ENCODE data around the gene CDKL1. TPM values are rescaled to one million over a fixed set of nuclear protein-coding genes. Genes with fewer than 3 reads are reported as not detected.

Gene CDKL1
- 3.9 and 101 TPM in 2 replicates for total RNA-seq

DNA sequence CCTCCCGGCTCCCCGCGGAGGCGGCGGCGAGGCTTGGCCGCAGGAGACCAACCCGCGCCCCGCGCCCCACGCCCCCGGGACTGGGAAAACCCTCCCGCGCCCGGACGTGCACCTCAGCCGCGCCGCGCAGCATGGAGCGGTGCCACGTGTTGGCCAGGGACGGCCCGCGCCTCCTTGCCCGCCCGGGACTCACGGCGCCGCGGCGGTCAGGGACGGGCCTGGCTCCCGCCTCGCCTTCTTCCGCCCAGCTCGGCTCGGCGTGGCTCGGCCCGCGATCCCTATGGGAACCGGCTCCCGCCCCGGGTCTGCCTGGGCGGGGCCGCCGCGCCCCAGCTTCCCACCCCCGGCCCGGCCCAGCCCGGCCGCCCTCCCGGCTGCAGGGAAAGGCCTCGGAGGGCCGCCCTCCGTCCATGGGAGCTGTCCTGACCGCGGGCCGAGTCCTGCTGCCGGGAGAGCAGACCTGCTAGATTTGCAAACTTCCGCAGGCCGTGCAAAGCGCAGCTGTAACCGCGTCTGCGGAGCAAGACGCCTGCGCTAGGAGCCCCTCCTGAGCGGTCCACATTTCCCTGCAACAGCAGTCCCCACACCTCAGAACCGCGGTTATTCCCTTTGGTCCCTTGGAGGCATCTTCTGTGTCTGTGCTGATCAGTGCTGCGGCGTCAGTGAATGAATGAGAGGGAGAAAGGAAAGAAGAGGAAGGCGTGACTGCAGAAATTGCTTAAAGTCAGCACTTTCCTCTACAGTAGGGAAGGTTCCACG, at the start of gene CDKL1:
Gene CDKL1 (minus strand): TSS at position 251 of the 759 bp plus-strand sequence. CDS start 1,013 bp downstream, outside the sequence.

DNA sequence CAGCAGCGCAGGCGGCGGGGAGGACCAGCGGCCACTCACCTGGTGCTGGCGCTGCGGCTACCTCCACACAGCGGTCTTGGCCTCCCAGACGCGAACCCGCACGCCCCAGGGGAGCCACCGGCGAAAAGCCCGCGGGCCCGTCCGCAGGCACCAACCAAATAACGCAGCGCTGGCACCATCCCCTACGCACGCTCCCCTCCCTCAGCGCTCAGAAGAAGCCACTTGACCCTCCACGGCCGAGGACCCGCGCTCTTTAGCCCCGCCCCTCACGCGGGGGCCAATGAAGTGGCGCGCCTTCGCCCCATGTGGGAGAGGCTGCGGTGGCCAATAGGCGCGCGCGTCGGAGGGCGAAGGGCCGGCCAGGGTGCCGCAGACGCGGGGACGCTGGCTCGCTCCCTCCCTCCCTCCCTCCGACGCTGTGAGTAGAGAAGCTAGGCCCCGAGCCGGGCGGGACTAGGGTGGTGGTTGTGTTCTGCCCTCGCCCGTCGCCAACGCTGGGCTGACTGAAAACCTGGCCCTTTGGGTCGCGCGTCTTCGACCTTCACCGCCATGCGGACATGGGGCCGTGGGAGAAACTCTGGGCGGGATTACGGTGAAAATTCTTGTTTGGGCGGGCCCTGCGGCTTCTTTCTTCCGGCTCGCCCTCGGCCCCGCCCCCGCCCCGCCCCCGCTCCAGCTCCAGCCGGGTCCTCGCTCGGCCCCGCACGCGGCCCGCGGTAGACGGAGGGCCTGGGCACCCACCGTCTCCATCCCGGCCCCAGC, 84.5 kb downstream of the CDKL1 start, which contains the start of the genes DMAC2L and L2HGDH:
Gene DMAC2L (plus strand): TSS at position 353 of the 762 bp plus-strand sequence. CDS start 9,164 bp downstream, outside the sequence.
Gene L2HGDH (minus strand): TSS at position 258 of the 762 bp plus-strand sequence. CDS start 79 bp downstream, at position 179.

Other genes with a start within 250 kb of the CDKL1 start
- 17.9 and 21.1 TPM in 2 replicates for gene SOS2, start 165.3 kb downstream of the CDKL1 start, total RNA-seq
- gene L2HGDH, start 84.7 kb downstream of the CDKL1 start, total RNA-seq: 3.6 and 5.6 TPM in 2 replicates
- gene DMAC2L, start 84.6 kb downstream of the CDKL1 start, total RNA-seq: 6.4 and 6.8 TPM in 2 replicates
- 48.1 and 77.1 TPM in 2 replicates for gene MAP4K5, start 135.7 kb upstream of the CDKL1 start, total RNA-seq
- 0.65 and 1.4 TPM in 2 replicates for gene ATL1, start 163.3 kb upstream of the CDKL1 start, total RNA-seq

All from epithelial cell of umbilical artery (primary cell).